H9 (cell line): ENCODE data around the gene AKAP17A. TPM values are rescaled to one million over a fixed set of nuclear protein-coding genes. Genes with fewer than 3 reads are reported as not detected.

Experiments used
- DNase-seq: peaks from one replicate; pipeline ENCODE4 v3.0.0-alpha.2; 2017
- H2AFZ ChIP-seq: one replicate; pipeline ENCODE4 v1.6.1; 2013; ENCODE audit warnings: mild to moderate bottlenecking, low read length, control low read depth, moderate library complexity
- H2AK5ac ChIP-seq: 2 replicates; pipeline ENCODE4 v1.6.1; 2013; ENCODE audit warnings: low read length, control low read depth, mixed read lengths; ENCODE audit not compliant: insufficient read length
- H2BK120ac ChIP-seq: one replicate; pipeline ENCODE4 v1.6.1; 2013; ENCODE audit warnings: low read depth, mild to moderate bottlenecking, low read length, control low read depth, inconsistent platforms; ENCODE audit not compliant: poor library complexity, severe bottlenecking
- H2BK12ac ChIP-seq: 2 replicates; pipeline ENCODE4 v1.6.1; 2013; ENCODE audit warnings: low read length, control low read depth, mixed read lengths, low read depth; ENCODE audit not compliant: insufficient read length
- H2BK15ac ChIP-seq: 2 replicates; pipeline ENCODE4 v1.6.1; 2013; ENCODE audit warnings: low read depth, low read length, control low read depth
- H2BK20ac ChIP-seq: one replicate; pipeline ENCODE4 v1.6.1; 2013; ENCODE audit warnings: low read depth, mild to moderate bottlenecking, low read length, control low read depth, inconsistent platforms; ENCODE audit not compliant: poor library complexity, severe bottlenecking
- H2BK5ac ChIP-seq: 2 replicates; pipeline ENCODE4 v1.6.1; 2013; ENCODE audit warnings: low read length, control low read depth, mixed read lengths; ENCODE audit not compliant: insufficient read length
- H3K14ac ChIP-seq: 2 replicates; pipeline ENCODE4 v1.6.1; 2013; ENCODE audit warnings: low read length, control low read depth; ENCODE audit not compliant: insufficient read depth
- H3K18ac ChIP-seq: 2 replicates; pipeline ENCODE4 v1.6.1; 2013; ENCODE audit warnings: low read depth, mild to moderate bottlenecking, mixed read lengths, low read length, control low read depth; ENCODE audit not compliant: insufficient read length
- H3K23ac ChIP-seq: 2 replicates; pipeline ENCODE4 v1.6.1; 2013; ENCODE audit warnings: low read length, control low read depth, mixed read lengths, low read depth; ENCODE audit not compliant: insufficient read length
- H3K23me2 ChIP-seq: 2 replicates; pipeline ENCODE4 v1.6.1; 2013; ENCODE audit warnings: low read depth, mild to moderate bottlenecking, mixed read lengths, low read length, control low read depth; ENCODE audit not compliant: insufficient read length, poor library complexity, severe bottlenecking
- H3K27ac ChIP-seq: 2 replicates; pipeline ENCODE4 v1.5.1; 2013; ENCODE audit warnings: low read length, control low read depth, mixed read lengths, low read depth; ENCODE audit not compliant: insufficient read length
- H3K27me3 ChIP-seq: 2 replicates; pipeline ENCODE4 v1.6.1; 2013; ENCODE audit warnings: low read length, control low read depth, inconsistent platforms; ENCODE audit not compliant: insufficient read depth
- H3K4ac ChIP-seq: 2 replicates; pipeline ENCODE4 v1.6.1; 2013; ENCODE audit warnings: low read depth, mild to moderate bottlenecking, control low read depth, inconsistent platforms, low read length, moderate library complexity
- H3K4me1 ChIP-seq: 2 replicates; pipeline ENCODE4 v1.6.1; 2013; ENCODE audit warnings: low read length, control low read depth, inconsistent platforms; ENCODE audit not compliant: insufficient read depth
- H3K4me2 ChIP-seq: 2 replicates; pipeline ENCODE4 v1.6.1; 2013; ENCODE audit warnings: low read length, control low read depth, mixed read lengths; ENCODE audit not compliant: insufficient read length, insufficient read depth
- H3K56ac ChIP-seq: 2 replicates; pipeline ENCODE4 v1.6.1; 2013; ENCODE audit warnings: low read depth, mild to moderate bottlenecking, mixed read lengths, low read length, control low read depth; ENCODE audit not compliant: insufficient read length
- H3K79me1 ChIP-seq: 2 replicates; pipeline ENCODE4 v1.6.1; 2013; ENCODE audit warnings: low read depth, mild to moderate bottlenecking, moderate library complexity, low read length, control low read depth, inconsistent platforms; ENCODE audit not compliant: insufficient read depth, poor library complexity, severe bottlenecking
- H3K79me2 ChIP-seq: 2 replicates; pipeline ENCODE4 v1.6.1; 2013; ENCODE audit warnings: low read length, control low read depth, inconsistent platforms; ENCODE audit not compliant: insufficient read depth
- H3K9ac ChIP-seq: 2 replicates; pipeline ENCODE4 v1.6.1; 2013; ENCODE audit warnings: low read length, control low read depth, mixed read lengths; ENCODE audit not compliant: insufficient read length; ENCODE audit errors: extremely low read depth
- H3K9me3 ChIP-seq: one replicate; pipeline ENCODE4 v1.6.1; 2013; ENCODE audit warnings: low read depth, low read length, inconsistent platforms; ENCODE audit not compliant: control insufficient read depth
- H3T11ph ChIP-seq: one replicate; pipeline ENCODE4 v1.6.1; 2013; ENCODE audit warnings: mild to moderate bottlenecking, low read length, control low read depth, inconsistent platforms
- H4K20me1 ChIP-seq: one replicate; pipeline ENCODE4 v1.6.1; 2013; ENCODE audit not compliant: control insufficient read depth, insufficient read length, insufficient read depth
- H4K5ac ChIP-seq: 2 replicates; pipeline ENCODE4 v1.6.1; 2013; ENCODE audit warnings: low read depth, mild to moderate bottlenecking, mixed read lengths, low read length, control low read depth; ENCODE audit not compliant: insufficient read length
- H4K8ac ChIP-seq: replicated peaks from 2 replicates; pipeline ENCODE4 v1.6.1; 2013; ENCODE audit warnings: low read length, control low read depth, mixed read lengths, low read depth; ENCODE audit not compliant: insufficient read length
- H4K91ac ChIP-seq: 2 replicates; pipeline ENCODE4 v1.6.1; 2013; ENCODE audit warnings: low read depth, mild to moderate bottlenecking, moderate library complexity, mixed read lengths, low read length, control low read depth; ENCODE audit not compliant: insufficient read length
- H3K27ac Mint-ChIP-seq, 3 experiments: 2 replicates in 2 of 3; 3 replicates in 1 of 3; pipeline ENCODE4 v1.8.0; 2020 to 2021; ENCODE audit warnings: mixed read lengths in 3 of 3, mild to moderate bottlenecking in 1 of 3, moderate library complexity in 1 of 3
- H3K27me3 Mint-ChIP-seq: 2 replicates; pipeline ENCODE4 v1.8.0; 2021; ENCODE audit warnings: low read depth, mild to moderate bottlenecking, moderate library complexity, mixed read lengths
- H3K36me3 Mint-ChIP-seq, 3 experiments: 2 replicates in 2 of 3; 3 replicates in 1 of 3; pipeline ENCODE4 v1.8.0; 2020 to 2021; ENCODE audit warnings: low read depth in 3 of 3, mixed read lengths in 3 of 3; ENCODE audit not compliant: insufficient read depth in 1 of 3
- H3K4me1 Mint-ChIP-seq, 2 experiments: 2 replicates each; pipeline ENCODE4 v1.8.0; 2020; ENCODE audit warnings: mixed read lengths in 2 of 2
- H3K4me3 Mint-ChIP-seq, 2 experiments: 2 replicates in 1 of 2; 3 replicates in 1 of 2; pipeline ENCODE4 v1.8.0; 2020 to 2021; ENCODE audit warnings: mild to moderate bottlenecking in 2 of 2, mixed read lengths in 2 of 2, moderate library complexity in 1 of 2
- H3K9me3 Mint-ChIP-seq, 2 experiments: 2 replicates in 1 of 2; 3 replicates in 1 of 2; pipeline ENCODE4 v1.8.0; 2020; ENCODE audit warnings: mild to moderate bottlenecking in 2 of 2, mixed read lengths in 2 of 2, moderate library complexity in 1 of 2
- CTCF ChIP-seq: fragments of 200-600 bp; sonication (generic); conservative IDR thresholded peaks from 3 replicates; pipeline ENCODE4 v1.8.0; 2021; ENCODE audit warnings: antibody characterized with exemption, mild to moderate bottlenecking
- WGBS: extraction: QIAGEN DNeasy Blood & Tissue Kit; methylation state at CpG from one replicate; pipeline ENCODE4 v1.1.7; 2013; ENCODE audit warnings: missing lambda C conversion rate, low lambda C conversion rate, mixed read lengths; ENCODE audit not compliant: insufficient read length; ENCODE audit errors: extremely low coverage; 5-methylcytosine and 5-hydroxymethylcytosine counted together
- total RNA-seq: library from RNA; stranded (reverse); gene quantifications from 2 replicates; pipeline ENCODE4 v1.2.1, GENCODE V29; 2021

The AKAP17A gene
- total RNA-seq, 1 experiment from 2014 or later, result 39.7 TPM

DNA sequence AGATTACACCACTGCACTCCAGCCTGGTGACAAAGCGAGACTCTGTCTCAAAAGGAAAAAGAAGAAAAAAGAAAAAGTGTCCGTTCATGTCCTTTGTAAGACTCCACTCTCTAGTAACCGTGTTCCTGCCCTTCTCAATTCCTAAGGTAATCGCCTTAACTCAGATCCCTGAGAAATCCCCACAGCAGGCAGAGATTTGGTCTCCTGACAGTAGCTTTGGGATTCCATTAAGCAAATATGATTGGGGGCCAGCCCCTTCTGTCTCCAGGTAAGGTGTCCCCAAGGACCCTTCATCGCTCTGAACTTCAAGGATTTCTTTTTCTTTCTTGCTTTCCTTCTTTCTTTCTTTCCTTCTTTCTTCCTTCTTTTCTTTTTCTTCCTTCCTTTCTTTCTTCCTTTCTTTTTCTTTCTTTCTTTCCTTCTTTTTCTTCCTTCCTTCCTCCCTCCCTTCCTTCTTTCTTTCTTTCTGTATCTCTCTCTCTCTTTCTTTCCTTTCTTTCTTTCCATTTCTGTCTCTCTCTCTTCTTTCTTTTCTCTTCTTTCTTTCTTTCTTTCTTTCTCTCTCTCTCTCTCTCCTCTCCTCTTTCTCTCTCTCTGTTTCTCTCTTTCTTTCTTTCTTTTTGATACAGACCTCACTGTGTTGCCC lies 21.4 kb downstream of the AKAP17A start:
- Histone ChIP-seq H4K20me1 (no peaks in the 10 kb centered on the region), H3K23me2 (no peaks in the 10 kb centered on the region), H2BK5ac (no peak overlapping the region), H3K79me1 (no peaks in the 10 kb centered on the region), H3K27me3 (no peaks in the 10 kb centered on the region), H3K4ac (no peak overlapping the region), H3K14ac (no peak overlapping the region), H2BK120ac (no peak overlapping the region), H3T11ph (no peak overlapping the region), H3K18ac (no peak overlapping the region), H3K9me3 (no peaks in the 10 kb centered on the region), H2BK15ac (no peak overlapping the region), H4K8ac (no peak overlapping the region), H2BK20ac (no peak overlapping the region), H2AK5ac (no peak overlapping the region), H2AFZ (no peak overlapping the region), H3K4me1 (no peaks in the 10 kb centered on the region), H4K91ac (no peak overlapping the region), H2BK12ac (no peak overlapping the region), H3K9ac (no peak overlapping the region), H3K27ac (no peak overlapping the region), H3K4me2 (no peak overlapping the region), H3K23ac (no peak overlapping the region), H3K79me2 (no peaks in the 10 kb centered on the region), H4K5ac (no peak overlapping the region), H3K56ac (no peak overlapping the region)
- no peak overlapping the region for H3K4me3 Mint-ChIP-seq
- no peaks in the 10 kb centered on the region; a peak in 1 of 5 replicates for H3K9me3 Mint-ChIP-seq
- H3K27me3 Mint-ChIP-seq, result peaks cover 4% of the 10 kb centered on the region
- WGBS, result no CpG with 5 or more reads among the region's 5 CpGs
- no peaks in the 10 kb centered on the region for H3K36me3 Mint-ChIP-seq
- DNase-seq, result no peak
- H3K4me1 Mint-ChIP-seq, result peaks cover 8% of the 10 kb centered on the region in 2 experiments
- no peak for TF ChIP-seq CTCF
- H3K27ac Mint-ChIP-seq, result no peak overlapping the region; a peak in 2 of 7 replicates
